ENCODE data around the gene ATP2A2.
"Not testable (repeated sequence)": the region's sequence is repeated elsewhere in the genome, so short reads cannot be mapped to it uniquely, and the experiment has no call there.

The ATP2A2 gene

GRCh38 chr12:110370732-110371231 is 89.7 kb downstream of the ATP2A2 start:
- no peak for DNase-seq

GRCh38 chr12:110371408-110372055 is 90.5 kb downstream of the ATP2A2 start:
- no peak for DNase-seq

- no peak for DNase-seq
These were observed 91.0 kb downstream of the ATP2A2 start for GRCh38 chr12:110372056-110372425.

- DNase-seq, result no peak
These were observed 92.0 kb downstream of the ATP2A2 start for GRCh38 chr12:110373025-110373424.

GRCh38 chr12:110373425-110373824 is 92.4 kb downstream of the ATP2A2 start:
- DNase-seq, result no peak

- DNase-seq, result no peak
These were observed 93.0 kb downstream of the ATP2A2 start for GRCh38 chr12:110373962-110374611.

- not testable (repeated sequence) for DNase-seq
These were observed 97.2 kb downstream of the ATP2A2 start for GRCh38 chr12:110378131-110378790.

GRCh38 chr12:110379197-110379596 is 98.2 kb downstream of the ATP2A2 start:
- no peak for DNase-seq

- DNase-seq, result no peak
These were observed 98.6 kb downstream of the ATP2A2 start for GRCh38 chr12:110379631-110380030.

GRCh38 chr12:110382683-110383082 is 101.6 kb downstream of the ATP2A2 start:
- no peak for DNase-seq

Data from NCI-H2227 treated with DMSO at 0.1 percent for 48 hours (cell line).